WI38 (cell line): ENCODE results near the gene WDR5B.

ENCODE experiments used
- H3K4me3 ChIP-seq: 2 replicates; pipeline ENCODE4 v1.5.1; 2011; ENCODE audit warnings: low read depth, mild to moderate bottlenecking, control low read depth, low read length
- CTCF ChIP-seq: IDR thresholded peaks from 2 replicates; pipeline ENCODE4 v1.5.1; 2012; ENCODE audit warnings: low read depth, mild to moderate bottlenecking, control low read depth, low read length

The WDR5B gene

GRCh38 chr3:122365073-122365472, 50.8 kb downstream of the WDR5B start:
- H3K4me3 ChIP-seq: no peak overlapping the region
- TF ChIP-seq CTCF: no peak

DNA sequence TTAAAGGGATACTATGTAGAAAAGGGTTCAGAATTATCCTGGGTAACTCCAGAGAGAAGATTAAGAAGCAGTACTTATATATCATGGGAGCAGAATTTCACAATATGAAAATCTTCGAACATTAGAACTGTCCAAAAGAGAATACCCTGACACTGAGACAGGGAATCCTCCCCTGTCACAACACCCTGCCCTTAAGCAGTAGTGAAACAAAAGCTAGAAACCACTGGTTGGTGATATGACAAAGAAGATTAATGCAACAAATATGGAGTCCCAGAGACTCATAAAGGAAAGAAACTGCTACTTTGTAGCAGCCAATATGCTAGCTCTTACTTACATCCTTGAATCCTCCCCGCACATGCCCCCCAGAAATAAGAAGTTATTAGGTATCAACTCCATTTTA, 51.4 kb downstream of the WDR5B start:
- TF ChIP-seq CTCF: no peak
- no peak overlapping the region for H3K4me3 ChIP-seq
